Activated naive CD4-positive, alpha-beta T cell treated with anti-CD3 and anti-CD28 coated beads for 36 hours (primary cell): Measurements from ENCODE around the gene SCAND1. TPM values are rescaled to one million over a fixed set of nuclear protein-coding genes. Genes with fewer than 3 reads are reported as not detected.
"Not testable (repeated sequence)": the region's sequence is repeated elsewhere in the genome, so short reads cannot be mapped to it uniquely, and the experiment has no call there.

ENCODE experiments used
- CTCF ChIA-PET: fragments of 350-600 bp; sonication (Branson Sonifier 250); formaldehyde crosslinking; loops from one replicate; lab custom pipeline; 2021; ENCODE audit warnings: antibody characterized with exemption; lab: Charles Lee
- DNase-seq: peaks from one replicate; pipeline ENCODE4 v3.0.0-alpha.2; 2020
- H3K27ac Mint-ChIP-seq: one replicate; pipeline ENCODE4 v1.8.0; 2021; ENCODE audit warnings: mild to moderate bottlenecking, mixed read lengths
- H3K27me3 Mint-ChIP-seq: one replicate; pipeline ENCODE4 v1.8.0; 2021; ENCODE audit warnings: low read depth, mixed read lengths
- H3K36me3 Mint-ChIP-seq: one replicate; pipeline ENCODE4 v1.8.0; 2021; ENCODE audit warnings: low read depth, mixed read lengths
- H3K4me1 Mint-ChIP-seq: one replicate; pipeline ENCODE4 v1.8.0; 2021; ENCODE audit warnings: low read depth, mixed read lengths
- H3K4me3 Mint-ChIP-seq: one replicate; pipeline ENCODE4 v1.8.0; 2021; ENCODE audit warnings: mild to moderate bottlenecking, moderate library complexity, mixed read lengths
- H3K9me3 Mint-ChIP-seq: one replicate; pipeline ENCODE4 v1.8.0; 2021; ENCODE audit warnings: mixed read lengths
- intact Hi-C: fragments of 100-400 bp; cut with micrococcal nuclease; formaldehyde crosslinking; loops from one replicate; pipeline ENCODE4 v1.15.1; 2023
- total RNA-seq, 2 experiments: library from RNA; stranded (reverse); gene quantifications; one replicate each; pipeline ENCODE4 v1.2.3, GENCODE V29; 2021

Gene SCAND1
- total RNA-seq, 2 experiments from 2014 or later: 41.9 to 43.1 TPM

DNA sequence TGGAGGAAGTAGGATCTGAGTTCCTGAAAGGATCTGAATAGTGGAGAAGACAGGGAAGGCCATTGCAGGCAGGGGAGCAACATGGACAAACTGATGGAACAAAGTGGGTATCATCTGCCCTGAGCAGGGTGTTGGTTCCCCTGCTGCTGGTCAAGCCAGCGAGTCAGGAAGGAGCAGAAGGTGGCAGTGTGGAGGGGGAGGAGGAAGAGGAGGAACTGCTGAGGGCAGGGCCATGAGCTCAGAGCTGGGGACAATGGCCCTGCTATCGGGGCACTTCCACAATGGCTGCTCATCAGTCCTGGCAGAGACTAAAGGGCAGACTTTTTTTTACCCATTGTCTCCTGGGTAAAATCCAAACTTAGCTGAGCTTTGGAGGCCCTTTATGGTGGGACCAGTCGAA lies 27.7 kb upstream of the SCAND1 start:
- H3K4me3 Mint-ChIP-seq: no peak overlapping the region

DNA sequence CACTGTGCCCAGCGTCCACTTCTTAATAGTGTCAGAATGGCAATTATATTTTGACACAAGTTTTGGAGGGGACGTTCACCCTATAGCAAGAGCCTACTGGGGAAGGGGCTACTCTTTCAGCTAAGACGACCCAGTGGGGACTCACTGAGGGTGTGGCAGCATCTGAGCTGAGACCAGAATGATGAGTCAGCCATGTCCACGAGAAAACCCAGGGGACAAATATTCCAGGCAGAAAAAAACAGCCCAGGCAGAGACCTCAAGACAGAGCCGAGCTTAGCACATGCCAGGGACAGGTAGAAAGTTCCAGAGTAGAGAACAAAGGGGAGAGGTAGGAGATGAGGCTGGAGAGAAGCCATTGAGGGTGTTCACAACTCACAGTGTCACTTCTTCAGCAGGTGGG lies 25.2 kb upstream of the SCAND1 start:
- Mint-ChIP-seq H3K27ac (no peak overlapping the region), H3K36me3 (no peaks in the 10 kb centered on the region), H3K27me3 (no peaks in the 10 kb centered on the region), H3K4me3 (no peak overlapping the region), H3K4me1 (no peaks in the 10 kb centered on the region), H3K9me3 (no peaks in the 10 kb centered on the region)
- intact Hi-C loops: no loop called here
- DNase-seq: no peak
- CTCF ChIA-PET: interaction anchor here (9.0 kb wide), 1 partner anchor 13 kb away, joined by 73 read pairs; no protein-coding TSS in a partner anchor

More for the DNA sequence above, 27.7 kb upstream of the SCAND1 start:
- Mint-ChIP-seq H3K36me3 (no peaks in the 10 kb centered on the region), H3K27me3 (no peaks in the 10 kb centered on the region), H3K4me1 (no peaks in the 10 kb centered on the region), H3K9me3 (no peaks in the 10 kb centered on the region), H3K27ac (no peak overlapping the region)
- DNase-seq: no peak
- CTCF ChIA-PET: interaction anchor here (3.5 to 9.0 kb wide), 2 partner anchors 10 to 156 kb away, joined by 12 to 73 read pairs; no protein-coding TSS in a partner anchor
- intact Hi-C loops: no loop called here

DNA sequence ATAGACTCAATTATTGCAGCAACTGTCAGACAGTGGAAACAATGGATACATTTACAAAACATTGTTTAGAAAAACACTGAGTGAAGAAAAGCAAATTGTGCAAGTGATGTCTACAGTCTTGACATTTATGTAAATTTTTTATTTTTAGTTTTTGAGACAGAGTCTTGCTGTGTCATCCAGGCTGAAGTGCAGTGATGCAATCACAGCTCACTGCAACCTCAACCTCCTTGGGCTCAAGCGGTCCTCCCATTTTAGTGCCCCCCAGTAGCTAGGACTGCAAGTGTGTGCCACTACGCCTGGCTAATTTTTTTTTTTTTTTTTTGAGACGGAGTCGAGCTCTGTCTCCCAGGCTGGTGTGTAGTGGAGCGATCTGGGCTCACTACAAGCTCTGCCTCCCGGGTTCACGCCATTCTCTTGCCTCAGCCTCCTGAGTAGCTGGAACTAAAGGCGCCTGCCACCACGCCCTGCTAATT lies 23.8 kb upstream of the SCAND1 start:
- H3K4me3 Mint-ChIP-seq: no peak overlapping the region
- no peaks in the 10 kb centered on the region for H3K9me3 Mint-ChIP-seq
- no peak for DNase-seq
- H3K4me1 Mint-ChIP-seq: no peaks in the 10 kb centered on the region
- no peaks in the 10 kb centered on the region for H3K27me3 Mint-ChIP-seq
- intact Hi-C loops: no loop called here
- CTCF ChIA-PET: interaction anchor here (9.0 kb wide), 1 partner anchor 14 kb away, joined by 73 read pairs; no protein-coding TSS in a partner anchor
- no peaks in the 10 kb centered on the region for H3K36me3 Mint-ChIP-seq
- no peak overlapping the region for H3K27ac Mint-ChIP-seq

DNA sequence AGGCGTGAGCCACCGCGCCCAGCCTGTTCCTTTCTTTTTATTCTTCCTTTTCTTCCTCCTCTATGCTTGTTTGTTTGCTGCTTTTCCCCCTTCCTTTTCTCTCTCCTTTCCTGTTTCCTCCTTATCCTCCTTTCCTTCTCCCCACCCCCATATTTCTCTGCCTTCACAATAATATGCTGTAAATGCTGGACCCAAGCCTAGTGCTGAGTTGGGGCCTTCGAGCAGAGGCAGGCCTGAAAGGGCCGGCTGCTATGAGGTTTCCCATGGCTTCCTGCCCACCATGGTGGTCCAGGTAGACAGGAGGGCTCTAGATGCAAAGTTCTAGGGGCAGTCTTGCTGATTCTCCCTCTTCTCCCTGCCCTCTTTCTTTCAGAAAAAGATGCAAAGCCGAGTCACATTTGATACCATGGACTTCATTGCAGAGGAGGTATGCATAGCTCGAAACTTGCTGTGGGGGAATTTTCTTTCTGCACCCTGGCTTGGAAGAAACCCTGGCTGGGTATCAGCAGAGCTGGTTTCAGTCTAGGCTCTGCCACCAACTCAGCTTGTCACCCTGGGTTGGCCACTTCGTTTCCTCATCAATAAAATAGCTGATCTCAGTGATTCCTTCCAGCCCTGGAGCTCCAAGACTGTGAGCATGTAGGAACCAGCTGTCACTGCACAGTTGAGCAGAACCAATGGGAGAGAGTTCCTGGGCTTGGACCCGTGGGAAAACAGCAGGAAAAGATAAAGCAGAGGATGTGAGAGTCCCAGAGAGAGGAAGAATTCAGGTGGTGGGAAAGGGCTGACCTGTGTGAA lies 21.5 kb upstream of the SCAND1 start:
- no peak overlapping the region for H3K4me3 Mint-ChIP-seq
- no peaks in the 10 kb centered on the region for H3K36me3 Mint-ChIP-seq
- no peak for DNase-seq
- H3K27ac Mint-ChIP-seq: no peak overlapping the region
- CTCF ChIA-PET: interaction anchor here (0.5 to 9.0 kb wide), 3 partner anchors 16 to 639 kb away, joined by 3 to 73 read pairs (median 4); no protein-coding TSS in a partner anchor
- H3K4me1 Mint-ChIP-seq: no peaks in the 10 kb centered on the region
- intact Hi-C loops: no loop called here
- H3K27me3 Mint-ChIP-seq: no peaks in the 10 kb centered on the region
- no peaks in the 10 kb centered on the region for H3K9me3 Mint-ChIP-seq

DNA sequence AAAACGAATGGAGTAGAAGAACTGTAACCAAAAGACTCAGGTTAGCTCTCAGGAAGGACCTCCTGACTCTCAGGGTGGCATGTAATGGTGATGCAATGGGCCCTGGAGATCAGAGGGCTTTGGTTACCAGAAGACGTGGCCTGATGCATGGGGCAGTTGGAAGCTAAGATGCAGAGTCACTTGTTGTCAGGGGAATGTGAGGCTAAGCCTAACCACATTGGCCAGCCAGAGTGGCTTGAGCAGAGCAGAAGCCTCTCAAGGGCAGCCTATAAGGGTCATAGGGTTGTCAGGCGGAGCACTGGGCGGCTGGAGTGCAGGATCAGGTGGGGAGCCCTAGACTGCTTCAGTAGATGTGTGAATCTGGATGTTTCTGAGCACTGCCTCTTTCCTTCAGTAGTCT lies 20.0 kb upstream of the SCAND1 start:
- no peak overlapping the region for H3K4me3 Mint-ChIP-seq
- CTCF ChIA-PET: interaction anchor here (1.0 kb wide), 1 partner anchor 18 kb away, joined by 3 read pairs; no protein-coding TSS in a partner anchor

DNA sequence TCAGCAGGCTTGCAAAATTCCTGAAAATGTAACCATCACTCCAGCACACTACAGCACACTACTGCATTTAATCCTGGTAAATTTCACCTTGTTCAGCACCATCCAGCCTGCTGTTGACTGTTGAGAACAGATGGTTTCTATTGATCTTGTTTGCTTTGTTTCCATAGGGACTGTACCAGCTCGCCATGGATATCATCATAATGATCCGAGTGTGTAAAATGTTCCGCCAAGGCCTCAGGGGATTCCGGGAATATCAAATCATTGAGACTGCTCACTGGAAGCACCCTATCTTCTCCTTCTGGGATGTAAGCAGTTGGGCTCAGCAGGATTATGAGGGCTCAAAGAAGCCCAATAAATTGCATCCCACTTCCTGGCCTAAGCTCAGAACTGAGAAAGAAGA lies 18.2 kb upstream of the SCAND1 start:
- intact Hi-C loops: no loop called here
- CTCF ChIA-PET: interaction anchor here (0.8 kb wide), 1 partner anchor 21 kb away, joined by 8 read pairs; no protein-coding TSS in a partner anchor
- Mint-ChIP-seq H3K4me3 (no peak overlapping the region), H3K4me1 (no peaks in the 10 kb centered on the region), H3K27ac (no peak overlapping the region), H3K27me3 (no peaks in the 10 kb centered on the region), H3K9me3 (no peaks in the 10 kb centered on the region), H3K36me3 (no peaks in the 10 kb centered on the region)
- no peak for DNase-seq

More for the DNA sequence above, 20.0 kb upstream of the SCAND1 start:
- intact Hi-C loops: no loop called here
- no peak for DNase-seq
- Mint-ChIP-seq H3K27me3 (no peaks in the 10 kb centered on the region), H3K36me3 (no peaks in the 10 kb centered on the region), H3K27ac (no peak overlapping the region), H3K9me3 (no peaks in the 10 kb centered on the region), H3K4me1 (no peaks in the 10 kb centered on the region)

DNA sequence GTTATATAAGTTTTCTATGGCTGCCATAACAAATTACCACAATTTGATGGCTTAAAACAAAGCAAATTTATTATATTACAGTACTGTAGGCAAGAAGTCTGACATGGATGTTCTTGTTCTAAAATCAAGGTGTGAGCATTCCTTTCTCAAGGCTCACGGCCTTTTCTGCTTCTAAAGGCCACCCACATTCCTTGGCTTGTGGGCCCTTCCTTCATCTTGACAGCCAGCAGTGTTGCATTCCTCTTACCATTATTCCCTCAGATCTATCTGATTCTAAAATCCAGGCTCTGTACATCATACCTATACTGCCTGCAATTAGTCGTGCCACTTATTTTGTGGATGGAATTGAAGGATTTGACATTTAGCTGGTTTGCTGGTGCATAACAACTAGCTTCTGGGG lies 17.7 kb upstream of the SCAND1 start:
- Mint-ChIP-seq H3K4me3 (no peak overlapping the region), H3K27me3 (no peaks in the 10 kb centered on the region), H3K36me3 (no peaks in the 10 kb centered on the region), H3K4me1 (no peaks in the 10 kb centered on the region), H3K27ac (no peak overlapping the region), H3K9me3 (no peaks in the 10 kb centered on the region)
- CTCF ChIA-PET: interaction anchor here (0.8 kb wide), 1 partner anchor 22 kb away, joined by 8 read pairs; no protein-coding TSS in a partner anchor
- DNase-seq: no peak
- intact Hi-C loops: no loop called here

DNA sequence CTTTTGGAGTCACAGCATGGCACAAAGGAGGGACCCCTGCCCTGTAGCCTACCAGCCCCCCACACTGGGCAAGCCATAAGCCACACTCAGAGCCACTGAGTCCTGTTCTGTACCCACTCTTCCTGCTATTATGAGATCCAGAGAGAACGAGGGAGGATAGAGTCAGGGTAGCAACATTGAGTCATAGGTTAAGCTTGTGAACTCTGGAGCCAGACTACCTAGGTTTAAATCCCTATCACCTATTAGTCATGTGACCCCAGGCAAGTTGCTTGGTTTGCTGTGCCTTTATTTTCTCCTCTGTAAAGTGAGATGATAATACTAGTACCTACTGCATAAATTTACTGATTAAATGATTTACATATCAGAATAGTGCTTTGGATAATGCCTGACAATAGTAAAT lies 14.6 kb upstream of the SCAND1 start:
- Mint-ChIP-seq H3K27me3 (no peaks in the 10 kb centered on the region), H3K9me3 (no peaks in the 10 kb centered on the region), H3K36me3 (no peaks in the 10 kb centered on the region), H3K4me3 (no peak overlapping the region), H3K27ac (no peak overlapping the region), H3K4me1 (peaks cover 2% of the 10 kb centered on the region)
- intact Hi-C loops: no loop called here
- CTCF ChIA-PET: interaction anchor here (0.6 to 1.3 kb wide), 3 partner anchors 14 to 170 kb away, joined by 3 to 5 read pairs (median 3); partner anchors contain the start of gene SCAND1
- no peak for DNase-seq

DNA sequence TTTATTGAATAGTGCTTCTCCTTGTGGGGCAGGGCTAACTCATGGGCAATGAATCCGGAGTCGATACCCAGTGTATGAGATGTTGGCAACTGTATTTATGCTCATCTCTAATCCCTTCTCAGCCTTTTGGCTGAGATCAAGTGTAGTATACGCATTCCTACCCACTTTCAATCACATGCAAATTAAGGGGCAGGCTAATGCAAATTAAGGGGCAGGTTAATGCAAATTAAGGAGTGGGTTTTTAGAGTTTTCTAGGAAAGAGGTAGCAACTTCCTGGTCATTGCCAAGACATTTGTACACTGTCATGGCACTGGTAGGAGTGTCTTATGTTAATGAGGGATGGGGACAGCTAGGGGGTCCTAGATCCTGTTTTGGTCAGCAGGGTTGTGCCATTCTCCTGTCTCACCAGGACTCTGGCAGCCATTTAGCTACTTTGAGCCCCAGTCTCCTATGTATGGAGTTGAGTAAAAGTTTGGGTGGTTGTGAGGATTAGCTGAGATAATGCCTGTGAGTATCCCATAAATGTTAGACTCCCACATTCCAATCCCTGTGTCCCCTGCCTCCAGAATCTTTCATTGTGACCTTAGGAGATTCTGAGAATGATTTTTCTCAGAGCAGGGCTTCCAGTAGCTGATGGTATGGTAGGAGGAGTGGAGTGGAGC lies 13.8 kb upstream of the SCAND1 start, which contains the start of gene CNBD2:
Gene CNBD2, plus strand, starts transcription at position 612 of the 662 bp plus-strand sequence. CDS start 173 bp downstream, outside the sequence.
- Mint-ChIP-seq H3K27me3 (no peaks in the 10 kb centered on the region), H3K4me3 (no peak within 1 kb of the TSS), H3K27ac (no peak within 1 kb of the TSS), H3K9me3 (no peaks in the 10 kb centered on the region), H3K36me3 (no peaks in the 10 kb centered on the region), H3K4me1 (peaks cover 2% of the 10 kb centered on the region)
- intact Hi-C loops: no loop called here
- CTCF ChIA-PET: interaction anchor here (0.6 to 1.3 kb wide), 2 partner anchors 13 to 170 kb away, joined by 3 read pairs; partner anchors contain the start of gene SCAND1
- no peak for DNase-seq

DNA sequence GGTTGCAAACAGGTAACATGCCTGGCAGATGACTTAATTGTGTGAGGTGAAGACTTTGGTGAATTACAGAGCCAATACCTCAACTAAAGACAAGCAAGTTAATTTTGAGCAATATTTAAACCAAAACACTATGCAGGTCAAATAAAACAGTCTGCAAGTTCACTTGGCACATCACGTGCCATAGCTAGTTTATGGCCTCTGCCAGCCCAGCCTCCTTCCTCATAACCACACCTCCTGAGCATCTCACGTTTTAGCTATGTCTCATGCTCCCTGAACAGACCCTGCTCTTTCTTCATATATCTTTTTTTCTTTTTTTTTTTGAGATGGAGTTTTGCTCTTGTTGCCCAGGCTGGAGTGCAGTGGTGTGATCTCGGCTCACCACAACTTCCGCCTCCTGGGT lies 9.6 kb upstream of the SCAND1 start:
- CTCF ChIA-PET: interaction anchor here (0.7 to 1.0 kb wide), 2 partner anchors 10 to 181 kb away, joined by 3 read pairs; partner anchors contain the start of gene SCAND1
- H3K36me3 Mint-ChIP-seq: no peaks in the 10 kb centered on the region
- H3K27ac Mint-ChIP-seq: no peak overlapping the region
- no peak for DNase-seq
- no peaks in the 10 kb centered on the region for H3K27me3 Mint-ChIP-seq
- H3K9me3 Mint-ChIP-seq: peaks cover 4% of the 10 kb centered on the region
- H3K4me3 Mint-ChIP-seq: no peak overlapping the region
- H3K4me1 Mint-ChIP-seq: peaks cover 2% of the 10 kb centered on the region
- intact Hi-C loops: no loop called here

DNA sequence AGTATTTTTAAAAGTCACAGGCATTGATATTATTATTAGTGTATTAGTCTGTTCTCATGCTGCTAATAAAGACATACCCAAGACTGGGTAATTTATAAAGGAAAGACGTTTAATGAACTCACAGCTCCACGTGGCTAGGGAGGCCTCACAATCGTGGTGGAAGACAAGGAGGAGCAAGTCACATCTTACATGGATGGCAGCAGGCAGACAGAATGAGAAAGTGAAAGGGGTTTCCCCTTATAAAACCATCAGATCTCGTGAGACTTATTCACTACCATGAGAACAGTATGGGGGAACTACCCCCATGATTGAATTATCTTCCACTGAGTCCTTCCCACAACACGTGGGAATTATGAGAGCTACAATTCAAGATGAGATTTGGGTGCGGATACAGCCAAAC lies 5.0 kb upstream of the SCAND1 start:
- H3K4me1 Mint-ChIP-seq, H3K27me3 Mint-ChIP-seq, H3K4me3 Mint-ChIP-seq, intact Hi-C loops, H3K9me3 Mint-ChIP-seq, H3K36me3 Mint-ChIP-seq, DNase-seq, H3K27ac Mint-ChIP-seq: not testable (repeated sequence)
- CTCF ChIA-PET: interaction anchor here (1.0 kb wide), 1 partner anchor 17 kb away, joined by 3 read pairs; no protein-coding TSS in a partner anchor

DNA sequence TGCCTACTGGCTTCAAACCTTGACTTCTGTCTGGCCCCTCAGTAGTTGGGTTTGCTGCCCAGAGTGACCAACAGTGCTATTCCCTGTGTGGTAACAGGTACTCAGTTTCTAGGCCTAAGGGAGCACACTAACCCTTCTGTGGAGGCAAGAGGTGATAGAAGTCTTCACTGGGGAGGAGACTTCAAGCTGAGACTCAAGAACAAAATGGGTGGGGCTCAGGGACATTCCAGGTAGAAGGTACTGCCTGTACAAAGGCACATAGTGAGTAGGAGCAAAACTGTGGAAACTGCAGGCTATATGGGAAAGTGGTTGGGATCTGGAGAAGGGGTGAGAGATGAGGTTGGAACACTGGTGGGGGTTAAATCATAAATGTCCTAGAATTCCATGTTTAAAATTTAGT lies 2.3 kb upstream of the SCAND1 start:
- peaks cover 14% of the 10 kb centered on the region for H3K4me1 Mint-ChIP-seq
- H3K9me3 Mint-ChIP-seq: peaks cover 4% of the 10 kb centered on the region
- intact Hi-C loops: no loop called here
- H3K27ac Mint-ChIP-seq: no peak overlapping the region
- H3K4me3 Mint-ChIP-seq: no peak overlapping the region
- CTCF ChIA-PET: no interaction called here
- peaks cover 8% of the 10 kb centered on the region for H3K36me3 Mint-ChIP-seq
- DNase-seq: no peak
- H3K27me3 Mint-ChIP-seq: no peaks in the 10 kb centered on the region
